ENCODE data around the gene CYLD.

DNA sequence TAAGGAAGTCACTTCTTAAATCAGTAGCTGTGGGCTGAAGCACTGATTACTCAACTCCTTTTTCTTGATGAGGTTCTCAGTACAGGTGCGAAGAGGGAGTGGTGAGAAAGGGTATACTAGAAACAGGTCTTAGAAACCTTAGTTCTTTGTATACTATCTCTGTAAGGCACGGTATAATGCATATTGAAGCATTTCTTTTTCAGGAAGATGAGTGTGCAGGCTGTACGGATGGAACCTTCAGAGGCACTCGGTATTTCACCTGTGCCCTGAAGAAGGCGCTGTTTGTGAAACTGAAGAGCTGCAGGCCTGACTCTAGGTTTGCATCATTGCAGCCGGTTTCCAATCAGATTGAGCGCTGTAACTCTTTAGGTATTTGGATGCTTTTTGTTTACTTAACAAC is 39.2 kb downstream of the CYLD start:
- TF ChIP-seq, protein P1, sequence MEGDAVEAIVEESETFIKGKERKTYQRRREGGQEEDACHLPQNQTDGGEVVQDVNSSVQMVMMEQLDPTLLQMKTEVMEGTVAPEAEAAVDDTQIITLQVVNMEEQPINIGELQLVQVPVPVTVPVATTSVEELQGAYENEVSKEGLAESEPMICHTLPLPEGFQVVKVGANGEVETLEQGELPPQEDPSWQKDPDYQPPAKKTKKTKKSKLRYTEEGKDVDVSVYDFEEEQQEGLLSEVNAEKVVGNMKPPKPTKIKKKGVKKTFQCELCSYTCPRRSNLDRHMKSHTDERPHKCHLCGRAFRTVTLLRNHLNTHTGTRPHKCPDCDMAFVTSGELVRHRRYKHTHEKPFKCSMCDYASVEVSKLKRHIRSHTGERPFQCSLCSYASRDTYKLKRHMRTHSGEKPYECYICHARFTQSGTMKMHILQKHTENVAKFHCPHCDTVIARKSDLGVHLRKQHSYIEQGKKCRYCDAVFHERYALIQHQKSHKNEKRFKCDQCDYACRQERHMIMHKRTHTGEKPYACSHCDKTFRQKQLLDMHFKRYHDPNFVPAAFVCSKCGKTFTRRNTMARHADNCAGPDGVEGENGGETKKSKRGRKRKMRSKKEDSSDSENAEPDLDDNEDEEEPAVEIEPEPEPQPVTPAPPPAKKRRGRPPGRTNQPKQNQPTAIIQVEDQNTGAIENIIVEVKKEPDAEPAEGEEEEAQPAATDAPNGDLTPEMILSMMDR (IDR thresholded peaks at IDR 0.05): no peak
- TF ChIP-seq POLR2A (IDR thresholded peaks at IDR 0.05): no peak
